K562 treated with DMSO at 1 percent for 12 hours (cell line): Measurements from ENCODE around the gene SPDYE16. TPM values are rescaled to one million over a fixed set of nuclear protein-coding genes. Genes with fewer than 3 reads are reported as not detected.

ENCODE experiments used
- total RNA-seq: library from RNA; unstranded; fragments of 300-600 nt; gene quantifications from 2 replicates; pipeline ENCODE4 v1.2.3, GENCODE V29; 2022; ENCODE audit not compliant: insufficient read depth

SPDYE16 gene
- not detected in 2 replicates for total RNA-seq

GRCh38 chr7:76543197-76543596, at the start of gene SPDYE16:
SPDYE16 (minus strand) TSS chr7:76543297; CDS start chr7:76541459, 1,838 bp downstream.

GRCh38 chr7:76509931-76510877, 32.9 kb downstream of the SPDYE16 start, which contains the start of gene UPK3B:
UPK3B (plus strand) TSS chr7:76510552; CDS start chr7:76510653, 101 bp downstream.

Other genes starting within 250 kb of the SPDYE16 start
- 522 and 661 TPM in 2 replicates for gene HSPB1, start 240.6 kb downstream of the SPDYE16 start, total RNA-seq
- 52.4 and 145 TPM in 2 replicates for gene YWHAG, start 184.3 kb downstream of the SPDYE16 start, total RNA-seq
- gene SSC4D, start 133.6 kb downstream of the SPDYE16 start, total RNA-seq = 11.2 and 12.4 TPM in 2 replicates
- gene ZP3, start 118.3 kb downstream of the SPDYE16 start, total RNA-seq = 11.2 and 11.5 TPM in 2 replicates
- 46.6 and 48.1 TPM in 2 replicates for gene DTX2, start 81.6 kb downstream of the SPDYE16 start, total RNA-seq
- not detected in 2 replicates for gene UPK3B, start 32.7 kb downstream of the SPDYE16 start, total RNA-seq
- 22.9 and 32.2 TPM in 2 replicates for gene POMZP3, start 84.0 kb upstream of the SPDYE16 start, total RNA-seq